ENCODE measurements around the gene CEND1.

Gene CEND1

DNA sequence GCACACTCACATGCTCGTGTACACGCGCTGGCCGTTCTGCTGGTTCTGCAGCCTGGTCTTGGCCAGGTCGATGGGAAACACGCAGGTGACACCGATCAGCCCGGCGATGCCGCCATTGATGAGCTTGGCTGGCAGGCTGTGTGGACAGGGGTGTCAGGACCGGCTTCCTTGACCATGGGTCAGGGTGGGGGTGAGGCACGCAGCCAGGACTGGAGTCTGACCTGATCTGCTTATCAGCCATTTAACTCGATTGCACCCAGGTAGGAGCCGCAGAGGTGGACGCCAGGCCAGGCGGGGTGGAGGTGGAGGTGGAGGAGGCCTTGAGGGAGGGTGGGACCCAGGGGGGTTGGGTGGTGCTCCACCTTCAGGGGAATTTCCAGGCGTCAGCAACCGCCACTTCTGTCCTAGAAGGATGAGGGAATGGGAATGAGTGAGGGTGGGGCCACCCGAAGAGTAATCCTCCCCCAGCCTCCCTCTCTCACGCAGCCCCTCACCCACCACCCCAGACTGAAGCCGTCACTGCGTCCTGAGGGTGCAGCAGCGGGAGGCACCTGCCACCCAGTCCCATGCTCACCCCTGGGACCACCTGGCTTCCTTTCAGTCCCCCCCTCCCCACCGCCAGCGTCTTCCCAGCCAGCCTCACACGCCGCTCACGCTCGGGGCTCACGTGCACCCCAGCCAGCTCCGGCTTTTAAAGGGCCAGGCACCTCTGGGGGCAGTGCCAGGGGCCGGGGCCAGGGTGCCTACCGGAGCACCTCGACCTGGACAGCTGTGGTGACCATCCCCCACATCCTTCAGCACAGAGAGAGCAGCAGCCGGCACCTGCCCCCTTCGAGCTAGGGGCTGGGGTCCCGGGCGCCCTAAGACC is 5.1 kb upstream of the CEND1 start:
- no peak for DNase-seq (ENCODE audit: low spot score)

DNA sequence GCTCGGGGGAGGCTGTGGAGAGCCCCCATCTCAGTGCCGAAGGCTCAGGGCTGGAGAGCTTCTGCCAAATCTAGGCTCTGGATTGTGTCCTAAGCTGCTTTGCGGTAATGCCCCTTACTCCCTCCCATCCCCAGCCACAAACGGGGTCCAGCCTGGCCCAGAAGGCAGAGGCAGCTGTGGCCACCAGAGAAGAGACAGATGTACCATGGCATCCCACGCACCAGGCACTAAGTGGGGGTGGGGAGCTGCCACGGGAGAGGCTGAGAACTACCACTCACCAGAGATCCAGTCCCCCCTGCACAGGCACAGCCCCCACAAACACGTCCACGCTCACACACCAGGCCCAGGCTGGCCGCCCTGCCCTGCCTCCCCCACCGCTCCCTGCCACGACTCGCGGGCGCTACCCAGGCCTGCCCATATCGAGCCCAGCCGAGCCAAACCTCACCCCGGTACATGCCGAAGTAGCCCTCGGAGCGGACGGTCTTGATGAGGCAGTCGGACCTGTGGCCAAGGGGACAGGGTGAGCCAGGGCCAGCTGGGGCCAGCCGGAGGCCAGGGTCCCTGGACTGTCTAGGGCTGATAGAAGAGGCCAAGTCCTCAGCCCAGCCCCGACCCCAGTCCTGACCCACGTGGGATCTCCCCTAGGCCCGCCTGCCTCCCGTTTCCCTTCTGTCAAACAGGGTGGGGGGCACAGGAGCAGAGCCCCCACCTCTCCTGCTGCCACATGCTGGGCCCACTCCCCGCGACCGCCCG is 4.3 kb upstream of the CEND1 start:
- DNase-seq (ENCODE audit: low spot score) = no peak

DNA sequence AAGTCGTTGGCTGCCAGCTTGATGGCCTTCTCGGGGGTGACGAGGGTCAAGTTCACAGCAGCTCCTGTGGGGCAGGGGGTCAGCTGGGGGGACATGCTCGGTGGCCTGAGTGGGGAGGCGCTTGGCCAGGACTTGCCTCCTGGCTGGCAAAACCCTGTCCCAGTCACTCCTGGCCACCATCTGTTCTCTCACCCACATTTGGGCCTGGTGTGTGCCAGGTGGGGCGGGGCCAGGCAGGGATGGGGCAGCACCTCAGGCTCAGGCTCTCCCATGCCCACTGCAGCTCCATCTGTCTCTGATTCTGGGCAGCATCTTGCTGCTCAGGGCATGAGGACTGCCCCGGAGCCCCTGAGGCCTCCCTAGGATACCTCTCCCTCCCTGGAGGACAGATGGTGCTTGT is 3.7 kb upstream of the CEND1 start:
- DNase-seq (ENCODE audit: low spot score) = no peak

DNA sequence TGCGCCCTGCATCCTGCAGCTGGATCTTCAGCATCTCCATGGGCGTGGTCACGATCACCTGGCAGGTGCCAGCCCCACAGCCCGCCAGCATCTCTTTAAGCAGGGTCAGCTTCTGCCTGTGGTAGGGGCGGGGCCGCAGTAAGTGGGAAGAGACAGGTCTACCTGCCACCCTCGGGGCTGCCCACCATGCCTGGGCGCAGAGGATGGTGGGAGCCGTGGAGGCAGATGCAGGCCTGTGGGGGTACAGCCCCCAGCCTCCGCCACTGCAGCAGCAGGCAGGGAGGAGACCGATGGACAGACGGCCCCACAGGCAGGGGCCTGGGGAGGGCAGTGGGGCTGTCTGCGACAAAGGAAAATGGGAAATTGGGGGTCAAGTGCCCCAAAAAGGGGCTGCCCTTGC is 3.0 kb upstream of the CEND1 start:
- no peak for DNase-seq (ENCODE audit: low spot score)

DNA sequence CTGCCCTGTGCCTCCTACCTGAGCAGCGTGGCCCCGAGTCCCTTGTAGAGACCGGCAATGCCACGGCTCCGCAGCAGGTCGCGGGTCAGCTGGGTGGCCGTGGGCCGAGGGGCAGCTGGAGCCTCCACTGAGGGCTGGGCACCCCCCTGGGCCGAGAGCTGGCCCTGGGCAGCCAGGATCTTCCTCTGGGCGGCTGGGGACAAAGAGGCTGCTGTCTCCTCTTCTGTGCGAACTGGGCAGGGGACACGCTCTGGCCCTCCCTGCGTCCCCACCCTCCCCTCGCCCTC is 2.6 kb upstream of the CEND1 start:
- DNase-seq (ENCODE audit: low spot score) = no peak

DNA sequence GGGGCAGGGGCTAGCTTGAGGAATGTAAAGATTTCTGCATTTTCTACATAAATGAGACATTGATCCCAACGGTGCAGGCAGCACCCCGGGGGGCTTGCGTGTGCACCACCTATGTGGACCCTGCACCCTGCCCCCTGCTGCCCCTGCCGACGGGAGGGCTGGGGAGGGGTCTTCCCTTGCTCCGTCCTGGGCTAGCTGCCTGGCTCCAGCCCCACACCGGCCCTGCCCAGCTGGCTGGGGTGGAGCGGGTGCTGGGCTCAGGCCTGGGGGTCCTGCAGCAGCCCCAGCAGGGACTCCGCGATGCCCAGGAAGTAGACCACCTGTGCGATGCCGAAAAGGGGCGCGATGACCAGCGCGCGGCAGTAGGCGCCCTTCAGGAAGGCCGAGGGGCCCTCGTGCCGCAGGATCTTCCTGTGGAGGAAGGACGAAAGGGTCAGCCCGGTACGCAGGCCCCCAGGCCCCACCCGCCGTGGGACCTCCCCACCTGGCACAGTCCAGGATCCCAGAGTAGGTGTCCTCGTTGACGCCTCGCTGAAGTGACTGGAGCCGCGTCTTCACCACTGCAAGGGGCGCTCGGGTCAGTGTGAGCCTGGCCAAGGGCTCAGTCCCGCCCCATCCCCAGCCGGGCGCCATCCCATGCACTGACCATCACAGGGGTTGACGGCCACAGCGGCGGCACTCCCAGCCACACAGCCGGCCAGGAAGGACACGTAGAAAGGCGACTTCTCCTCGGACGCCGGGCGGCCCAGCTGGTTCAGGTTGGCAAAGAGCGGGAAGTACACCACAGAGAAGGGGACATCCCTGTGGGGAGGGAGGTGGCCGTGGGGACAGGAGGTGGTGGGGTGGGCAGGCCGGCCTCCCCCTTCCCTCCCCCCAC is 2.0 kb upstream of the CEND1 start:
- no peak for DNase-seq (ENCODE audit: low spot score)

DNA sequence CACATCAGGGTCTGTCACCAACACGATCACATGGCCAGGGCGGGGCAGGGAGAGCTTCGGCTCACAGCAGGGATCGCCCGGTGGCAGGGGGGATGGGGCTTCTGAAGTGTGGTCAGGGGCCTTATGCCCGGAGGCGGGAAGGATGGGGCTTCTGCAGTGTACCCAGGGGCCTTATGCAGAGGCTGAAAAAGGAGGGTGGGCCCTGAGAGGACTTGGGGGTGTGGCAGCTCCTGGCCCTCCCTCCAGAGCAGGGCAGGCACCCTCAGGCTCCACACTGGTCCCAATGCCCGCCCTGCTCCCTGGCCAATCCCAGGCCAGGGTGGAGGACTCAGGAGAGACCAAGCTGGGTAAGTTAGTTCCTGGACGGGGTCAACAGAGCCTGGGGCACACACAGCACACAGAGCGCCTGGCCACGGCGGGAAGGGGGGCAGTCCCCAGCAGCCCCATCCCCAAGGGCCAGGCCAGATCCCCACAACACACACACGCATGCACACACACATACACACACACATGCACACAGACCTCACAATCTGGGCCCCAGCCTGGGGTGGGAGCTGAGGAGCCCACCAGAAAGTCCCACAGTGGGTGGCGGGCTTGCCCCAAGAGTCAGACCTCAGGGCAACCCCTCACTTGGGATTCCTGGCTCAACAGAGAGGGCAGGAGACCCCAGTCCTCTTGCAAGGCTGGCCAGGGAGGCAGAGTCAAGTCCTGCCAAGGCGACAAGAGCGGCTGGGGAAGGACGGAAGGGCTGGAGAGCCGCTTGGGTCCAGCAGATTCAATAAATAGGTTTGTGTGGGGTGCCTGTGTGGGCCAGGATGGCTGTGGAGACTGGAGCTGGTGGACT is 1.1 kb upstream of the CEND1 start:
- DNase-seq (ENCODE audit: low spot score) = no peak

DNA sequence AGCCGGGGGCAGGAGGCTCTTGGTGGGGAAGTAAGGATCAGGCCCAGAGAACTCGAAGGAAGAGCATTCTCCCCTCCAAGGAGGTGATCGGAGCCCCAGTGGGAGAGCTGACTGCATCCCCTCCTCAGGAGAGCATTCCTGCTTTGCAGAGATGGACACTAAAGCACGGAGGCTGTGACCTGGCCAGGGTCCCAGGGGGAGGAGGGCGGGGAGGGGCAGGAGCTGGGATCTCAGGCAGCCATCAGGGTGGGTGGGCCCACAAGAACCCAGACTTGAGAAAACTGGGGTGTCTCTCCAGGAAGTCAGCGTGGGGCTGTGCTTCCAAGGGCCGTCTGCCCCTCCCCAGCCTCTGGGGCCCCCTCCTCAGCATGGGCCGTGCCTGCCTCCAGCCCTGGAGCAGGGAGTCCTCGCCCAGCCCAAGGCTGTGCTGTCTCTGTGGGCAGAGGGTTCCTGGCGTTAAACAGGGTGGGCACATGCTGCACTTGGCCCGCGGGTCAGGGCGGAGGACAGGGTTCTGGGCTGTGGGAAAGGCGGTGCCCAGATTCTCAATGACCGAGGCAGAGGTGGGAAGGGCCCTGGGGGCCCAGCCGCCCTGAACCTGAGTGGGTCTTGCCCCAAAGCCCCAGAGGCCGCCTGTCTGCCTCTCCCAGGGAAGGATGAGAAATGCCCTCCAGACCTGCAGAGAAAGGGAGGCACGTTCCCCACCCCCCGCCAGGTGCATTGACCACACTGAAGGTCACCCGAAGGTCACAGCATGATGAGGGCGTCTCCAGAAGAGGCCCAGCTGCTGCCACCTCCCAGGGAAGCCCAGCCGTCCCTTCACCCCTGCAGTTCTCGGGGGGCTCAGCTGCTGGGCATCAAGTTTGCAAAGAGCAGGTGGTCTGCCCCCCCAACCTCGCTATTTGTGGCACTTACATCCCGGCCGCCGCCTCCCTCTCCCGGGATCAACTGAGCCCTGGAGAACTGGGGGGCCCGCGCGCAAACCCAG is 643 bp downstream of the CEND1 start:
- DNase-seq (ENCODE audit: low spot score) = no peak

DNA sequence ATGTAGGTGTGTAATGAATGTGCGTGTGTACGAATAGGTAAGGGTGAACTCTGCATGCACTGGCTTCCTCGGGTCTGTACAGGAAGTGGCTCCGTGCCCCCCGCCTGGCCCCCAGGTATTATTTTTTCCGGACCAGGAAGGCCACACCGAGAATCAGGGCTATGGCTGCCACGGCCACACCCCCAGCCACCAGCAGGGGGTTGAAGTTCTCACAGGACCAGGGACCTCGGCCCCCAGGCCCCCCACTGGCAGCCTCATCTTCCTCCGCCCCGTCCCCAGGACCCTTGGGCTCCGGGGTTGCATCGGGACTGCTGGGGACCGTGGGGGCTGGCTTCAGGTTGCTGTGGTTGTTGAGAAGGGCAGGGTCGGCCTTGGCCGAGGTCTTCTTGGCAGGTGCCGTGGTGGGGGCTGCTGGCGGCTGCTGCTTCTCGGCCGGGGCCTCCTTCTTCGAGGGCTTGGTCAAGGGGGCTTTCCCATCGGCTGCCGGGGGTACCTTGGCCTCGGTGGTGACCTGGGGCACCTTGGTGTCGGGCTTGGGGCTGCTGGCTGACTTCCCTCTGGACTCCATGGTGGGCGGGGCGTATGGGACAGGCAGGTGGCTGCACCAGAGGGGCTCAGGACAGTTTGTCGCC is 1.8 kb downstream of the CEND1 start:
- no peak for DNase-seq (ENCODE audit: low spot score)

DNA sequence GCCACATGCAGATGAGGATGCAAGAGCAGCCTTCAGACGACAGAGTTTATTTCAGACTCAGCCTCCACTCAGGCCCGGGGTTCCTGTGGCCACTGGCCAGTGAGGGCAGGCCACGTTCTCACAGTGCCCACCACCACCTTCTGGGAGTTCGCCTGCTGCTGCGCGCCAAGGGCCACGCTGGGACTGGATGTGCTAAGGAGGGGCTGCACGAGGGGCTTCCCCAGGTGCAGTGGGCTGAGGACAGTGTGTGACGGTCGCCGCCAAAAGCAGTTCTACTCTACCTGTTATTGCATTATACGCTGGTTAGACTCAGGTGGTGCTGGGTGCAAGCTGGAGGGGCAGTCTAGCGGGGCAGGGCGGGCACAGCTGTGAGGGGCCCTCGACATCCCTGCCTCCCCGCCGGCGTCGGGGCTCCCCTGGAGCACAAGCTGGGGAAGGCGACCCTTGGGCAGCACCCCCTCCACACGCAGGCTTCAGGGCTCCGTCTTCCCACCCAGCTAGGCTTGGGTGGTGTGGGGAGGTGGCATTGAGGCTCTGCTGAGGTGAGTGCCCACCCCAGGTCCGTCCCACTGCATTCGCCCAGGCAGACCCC is 2.7 kb downstream of the CEND1 start:
- no peak for DNase-seq (ENCODE audit: low spot score)

DNA sequence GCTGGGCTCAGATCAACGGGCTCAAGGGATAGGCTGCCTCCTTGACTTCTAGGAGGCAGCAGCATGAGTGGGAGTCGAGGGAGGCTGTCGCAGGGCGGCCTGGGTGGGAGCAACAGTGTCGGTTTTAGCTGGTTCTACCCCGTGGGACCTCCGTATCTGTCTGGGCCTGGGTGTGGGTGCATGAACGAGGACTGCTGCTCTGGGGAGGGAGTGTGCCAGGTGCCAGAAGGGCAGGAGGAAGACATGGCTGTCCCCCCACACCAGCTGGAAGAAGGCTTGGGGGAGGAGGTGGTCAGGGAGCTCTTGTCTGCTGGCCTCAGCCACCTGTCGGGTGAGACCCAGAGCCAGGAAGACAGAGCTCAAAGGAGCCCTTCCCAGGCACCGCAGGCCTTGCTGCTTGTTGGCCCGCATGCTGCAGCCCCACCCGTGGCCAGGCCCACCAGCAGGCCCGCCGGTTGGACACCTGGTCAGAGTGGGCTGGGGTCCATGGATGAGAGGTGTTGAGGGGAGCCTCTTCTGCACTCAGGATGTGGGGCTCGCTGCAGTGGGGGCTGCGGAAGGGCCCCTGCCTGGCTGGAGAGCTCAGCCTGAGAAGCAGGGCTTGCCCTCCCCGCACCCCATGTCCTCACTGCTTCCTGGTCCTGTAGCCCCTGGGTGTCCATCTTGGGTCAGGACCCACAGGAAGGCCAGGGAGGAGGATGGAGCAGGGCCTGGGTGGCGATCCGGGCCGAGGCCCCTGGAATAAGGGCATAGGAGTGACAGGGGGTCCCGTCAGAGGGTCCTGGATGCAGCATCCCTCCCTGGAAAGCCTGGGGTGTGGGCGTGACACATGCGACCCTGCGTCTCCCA is 3.4 kb downstream of the CEND1 start:
- DNase-seq (ENCODE audit: low spot score) = no peak

DNA sequence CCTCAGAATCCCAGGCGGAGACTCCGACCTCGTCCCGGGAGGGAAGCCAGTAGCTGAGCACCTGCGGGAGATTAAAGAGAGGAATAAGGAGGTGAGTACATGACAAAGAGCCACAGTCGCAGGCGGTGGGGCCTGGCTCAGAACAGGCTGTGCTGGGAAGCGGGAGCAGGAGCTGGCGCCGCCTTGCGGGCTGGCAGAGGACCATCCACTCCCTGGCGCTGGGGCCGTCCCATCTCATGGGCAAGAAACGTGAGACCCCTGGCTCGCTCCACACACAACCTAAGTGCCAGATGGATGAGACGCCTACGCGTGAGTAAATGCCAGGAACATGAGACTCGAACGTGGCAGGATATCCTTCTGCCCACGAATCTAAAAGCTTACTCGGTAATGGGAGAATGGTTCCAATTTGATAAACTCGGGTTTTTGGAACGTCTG is 6.3 kb downstream of the CEND1 start:
- DNase-seq (ENCODE audit: low spot score) = peak; percentile 62

DNA sequence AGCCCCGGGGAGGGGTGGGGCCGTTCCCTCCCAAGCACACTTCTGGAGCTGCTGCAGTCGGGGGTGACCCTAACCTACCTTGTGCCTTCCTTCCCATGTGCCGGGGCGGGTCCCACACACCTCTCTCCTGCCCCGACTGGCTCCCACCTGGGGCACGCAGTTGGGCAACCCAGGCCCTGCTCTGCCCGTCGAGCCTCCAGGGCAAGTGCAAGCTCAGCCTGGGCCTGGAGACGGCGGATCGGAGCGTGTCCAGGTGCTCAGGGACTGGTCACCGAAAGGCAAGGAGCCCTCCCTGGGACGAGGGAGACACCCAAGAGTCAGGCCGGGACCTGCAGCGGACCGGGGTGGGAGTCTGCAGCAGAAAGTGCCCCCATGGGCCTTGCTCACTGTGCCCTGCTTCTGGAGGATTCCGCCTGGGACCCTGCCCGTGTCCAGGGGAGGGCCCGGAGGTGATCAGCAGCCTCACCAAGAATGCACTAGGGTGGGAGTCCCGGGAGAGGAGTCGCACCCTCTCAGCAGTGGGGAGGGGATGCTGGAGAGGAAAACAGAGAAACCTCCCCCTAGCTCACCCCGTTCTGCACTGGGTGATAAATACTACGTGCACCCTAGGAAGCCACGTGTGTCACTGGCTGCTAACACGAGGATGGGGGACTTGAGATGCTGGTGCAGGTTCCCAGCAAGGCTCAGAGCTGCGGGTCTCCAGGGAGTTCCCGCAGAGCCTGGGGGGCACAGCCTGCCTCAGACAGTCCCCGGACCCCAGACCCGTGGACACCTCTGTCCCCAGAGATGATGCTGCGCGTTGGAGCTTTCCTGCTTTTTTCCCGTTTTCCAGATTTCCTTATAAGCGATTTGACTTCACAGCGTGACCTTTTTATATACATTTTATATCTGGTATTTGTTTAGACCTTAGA is 7.4 kb downstream of the CEND1 start:
- no peak for DNase-seq (ENCODE audit: low spot score)

DNA sequence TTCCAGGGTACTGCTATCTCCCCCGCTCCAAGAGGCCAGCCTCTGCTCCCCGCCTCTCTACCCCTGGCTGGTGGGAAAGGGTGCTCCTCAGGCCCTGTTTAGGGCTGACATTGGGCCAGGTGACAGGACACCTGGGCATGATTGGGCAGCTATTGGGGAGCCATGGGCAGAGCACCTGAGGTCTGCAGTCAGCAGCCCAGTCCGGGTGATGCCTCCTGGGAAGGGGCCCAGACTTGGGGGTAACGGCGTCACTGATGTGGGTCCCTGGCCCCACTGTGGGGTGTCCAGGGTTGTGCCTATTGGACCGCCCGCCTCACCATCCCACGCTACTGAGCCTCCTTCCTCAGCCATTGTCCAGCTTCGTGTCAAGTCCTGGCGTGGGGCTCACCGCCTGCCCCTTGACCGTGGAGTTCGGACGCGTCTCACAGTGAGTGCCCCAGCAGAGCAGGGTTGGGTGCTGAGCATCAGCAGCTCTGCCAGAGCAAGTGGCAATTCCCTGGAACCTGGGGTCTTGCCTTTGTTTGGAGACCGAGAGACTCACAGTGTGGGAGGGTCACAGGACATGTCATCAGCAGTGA is 9.8 kb downstream of the CEND1 start:
- no peak for DNase-seq (ENCODE audit: low spot score)

DNA sequence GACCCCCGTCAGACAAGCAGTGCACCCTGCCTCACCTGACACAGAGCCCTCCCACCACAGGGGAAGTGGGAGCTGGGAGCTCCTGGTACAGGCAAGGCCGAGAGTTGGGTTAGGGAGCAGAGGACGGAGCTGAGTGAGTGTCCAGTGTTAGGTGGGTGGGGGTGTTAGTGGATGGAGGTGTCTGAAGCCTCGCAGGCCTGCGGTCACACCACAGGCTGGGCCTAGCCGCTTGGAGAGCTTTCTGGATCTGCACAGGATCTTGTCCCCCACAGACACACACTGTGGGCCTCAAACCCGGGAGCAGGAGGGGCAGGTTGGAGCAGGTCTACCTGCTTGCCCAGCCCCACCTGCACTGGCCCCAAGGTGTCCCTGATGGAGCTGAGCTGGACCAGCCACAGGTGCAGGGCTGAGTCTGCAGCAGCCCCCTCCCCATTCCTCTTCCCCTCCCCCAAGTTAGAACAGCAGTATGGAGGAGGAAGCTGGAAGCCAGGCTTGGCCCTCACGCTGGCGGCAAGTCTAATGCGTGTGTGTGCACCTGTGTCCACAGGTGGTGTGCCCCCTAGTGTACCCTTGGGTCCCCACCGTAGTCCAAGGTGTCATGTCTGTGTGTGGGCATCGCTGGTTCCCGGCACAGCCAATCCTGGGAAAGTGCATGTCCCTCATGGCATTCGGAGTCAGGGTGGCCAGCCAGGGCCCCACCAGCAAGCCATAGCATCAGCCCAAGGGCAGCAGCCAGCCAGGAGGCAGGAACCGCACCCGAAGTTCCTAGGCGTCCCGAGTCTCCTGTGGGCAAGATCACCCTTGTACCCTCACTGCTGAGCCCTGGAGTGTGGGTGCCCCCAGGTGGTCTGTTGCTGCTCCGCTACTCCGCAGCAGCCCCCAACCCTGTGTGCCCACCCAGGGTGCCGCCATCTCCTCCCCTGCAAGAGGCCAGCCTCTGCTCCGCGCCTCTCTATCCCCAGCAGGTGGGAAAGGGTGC is 10.6 kb downstream of the CEND1 start:
- no peak for DNase-seq (ENCODE audit: low spot score)
